B cell (primary cell): Measurements from ENCODE around the gene BLOC1S5. TPM values are rescaled to one million over a fixed set of nuclear protein-coding genes. Genes with fewer than 3 reads are reported as not detected.

Experiments
- ATAC-seq: fragments of 200-7000 bp; cut with Tn5 transposase; one replicate; pipeline ENCODE4 v1.10.0; 2021; ENCODE audit warnings: low read depth, mild to moderate bottlenecking, moderate number of reproducible peaks, moderate library complexity
- CTCF ChIA-PET: fragments of 350-600 bp; sonication (Branson Sonifier 250); formaldehyde crosslinking; loops from one replicate; lab custom pipeline; 2021; ENCODE audit warnings: antibody characterized with exemption, inconsistent platforms; lab: Charles Lee
- POLR2A ChIA-PET: fragments of 350-600 bp; sonication (Branson Sonifier 250); formaldehyde crosslinking; loops from one replicate; lab custom pipeline; 2021; ENCODE audit warnings: antibody characterized with exemption; lab: Charles Lee
- DNase-seq: peaks from one replicate; pipeline ENCODE4 v3.0.0; 2013
- H2AFZ ChIP-seq: 2 replicates; pipeline ENCODE4 v1.6.1; 2012; ENCODE audit warnings: mild to moderate bottlenecking, low read depth, low read length; ENCODE audit not compliant: insufficient read depth, poor library complexity, severe bottlenecking
- H3K27ac ChIP-seq, 2 donors: 1 replicate in 1 of 2; 2 replicates in 1 of 2; pipeline ENCODE4 v1.5.1; 2012 to 2013; ENCODE audit warnings: low read length in 2 of 2, mild to moderate bottlenecking in 2 of 2, moderate library complexity in 1 of 2
- H3K27me3 ChIP-seq, 4 experiments: fragments of 200-600 bp in 1 of 4; sonication (generic) in 1 of 4; replicated peaks in 1 of 4; 1 replicate in 2 of 4; 2 replicates in 2 of 4; pipeline versions ENCODE4 v1.6.1 to v1.7.0; 2013 to 2016; ENCODE audit warnings: low read length in 3 of 4, mild to moderate bottlenecking in 2 of 4, mixed read lengths in 1 of 4, moderate library complexity in 1 of 4; ENCODE audit not compliant: insufficient read depth in 4 of 4, control insufficient read depth in 3 of 4; ENCODE audit errors: control extremely low read depth in 1 of 4
- H3K36me3 ChIP-seq, 2 experiments: replicated peaks in 1 of 2; 1 replicate in 1 of 2; 2 replicates in 1 of 2; pipeline versions ENCODE4 v1.6.1 to v1.7.1; 2013; ENCODE audit warnings: low read length in 1 of 2; ENCODE audit not compliant: insufficient read depth in 2 of 2, control insufficient read depth in 1 of 2; ENCODE audit errors: control extremely low read depth in 1 of 2, extremely low read depth in 1 of 2
- H3K4me1 ChIP-seq, 2 donors: fragments of 200-600 bp in 1 of 2; sonication (generic) in 1 of 2; 1 replicate in 1 of 2; 2 replicates in 1 of 2; pipeline versions ENCODE4 v1.5.1 to v1.6.1; 2013 to 2017; ENCODE audit warnings: low read length in 2 of 2; ENCODE audit not compliant: control insufficient read depth in 2 of 2, insufficient read depth in 2 of 2
- H3K4me2 ChIP-seq: replicated peaks from 2 replicates; pipeline ENCODE3; 2012; ENCODE audit warnings: mild to moderate bottlenecking, low read depth, low read length; ENCODE audit not compliant: poor library complexity, severe bottlenecking
- H3K4me3 ChIP-seq, 5 experiments: fragments of 200-600 bp in 1 of 5; sonication (generic) in 1 of 5; 1 replicate in 3 of 5; 2 replicates in 2 of 5; pipeline versions ENCODE4 v1.5.1 to v1.7.0; 2011 to 2016; ENCODE audit warnings: low read length in 4 of 5, mild to moderate bottlenecking in 4 of 5, low read depth in 2 of 5, control low read depth in 1 of 5, moderate library complexity in 1 of 5; ENCODE audit not compliant: insufficient read depth in 1 of 5; ENCODE audit errors: control extremely low read depth in 1 of 5, extremely low read depth in 1 of 5
- H3K79me2 ChIP-seq: fragments of 200-600 bp; sonication (generic); one replicate; pipeline ENCODE4 v1.6.0; 2016; ENCODE audit warnings: low read length; ENCODE audit not compliant: control insufficient read depth, insufficient read depth
- H3K9ac ChIP-seq: fragments of 200-600 bp; sonication (generic); 2 replicates; pipeline ENCODE4 v1.6.1; 2017; ENCODE audit warnings: mild to moderate bottlenecking, low read length, moderate library complexity
- H3K9me3 ChIP-seq, 3 donors: one replicate each; pipeline versions ENCODE4 v1.6.1 to v1.7.1; 2013; ENCODE audit warnings: low read length in 2 of 3; ENCODE audit not compliant: control insufficient read depth in 2 of 3, insufficient read depth in 1 of 3; ENCODE audit errors: control extremely low read depth in 1 of 3
- H4K20me1 ChIP-seq: 2 replicates; pipeline ENCODE4 v1.6.0; 2012; ENCODE audit warnings: mild to moderate bottlenecking, low read length; ENCODE audit not compliant: insufficient read depth, control insufficient read depth, poor library complexity, severe bottlenecking
- H3K27ac Mint-ChIP-seq: one replicate; pipeline ENCODE4 v1.8.0; 2021; ENCODE audit warnings: mixed read lengths
- H3K27me3 Mint-ChIP-seq: one replicate; pipeline ENCODE4 v1.8.0; 2021; ENCODE audit warnings: mixed read lengths
- H3K4me1 Mint-ChIP-seq: one replicate; pipeline ENCODE4 v1.8.0; 2021; ENCODE audit warnings: mixed read lengths
- H3K4me3 Mint-ChIP-seq: one replicate; pipeline ENCODE4 v1.8.0; 2021; ENCODE audit warnings: mixed read lengths
- H3K9me3 Mint-ChIP-seq: one replicate; pipeline ENCODE4 v1.8.0; 2022; ENCODE audit warnings: mixed read lengths; ENCODE audit not compliant: insufficient read depth
- EZH2 ChIP-seq: IDR thresholded peaks from 2 replicates; pipeline ENCODE4 v1.6.1; 2012; ENCODE audit warnings: borderline replicate concordance, low read depth, mild to moderate bottlenecking, moderate library complexity, low read length; ENCODE audit not compliant: insufficient read depth, poor library complexity, severe bottlenecking
- WGBS: methylation state at CpG from one replicate; pipeline ENCODE4 v1.1.5; 2013; ENCODE audit warnings: missing lambda C conversion rate; ENCODE audit not compliant: insufficient coverage; 5-methylcytosine and 5-hydroxymethylcytosine counted together
- intact Hi-C: fragments of 100-400 bp; cut with micrococcal nuclease; formaldehyde crosslinking; loops from one replicate; pipeline ENCODE4 v1.10.0; 2022
- polyA plus RNA-seq: library from polyadenylated mRNA; depleted of rRNA; stranded (reverse); fragments of >200 nt; gene quantifications from 2 replicates; pipeline ENCODE4 v1.2.3, GENCODE V29; 2012
- total RNA-seq, 2 donors: library from RNA; stranded (reverse); fragments of 120-200 nt in 1 of 2; gene quantifications; 1 replicate in 1 of 2; 2 replicates in 1 of 2; pipeline versions ENCODE4 v1.2.3 to v1.2.4, GENCODE V29; 2013 to 2022
- TF ChIP-seq, protein P1 (sequence below): fragments of 200-600 bp; IDR thresholded peaks from one replicate; pipeline ENCODE4 v1.8.0; 2022; ENCODE audit warnings: antibody characterized with exemption, mild to moderate bottlenecking

Gene BLOC1S5
- total and polyA plus RNA-seq, 2 donors (not counting 1 experiment from before 2014, with no cell fraction given): 5.2 to 18.8 TPM

DNA sequence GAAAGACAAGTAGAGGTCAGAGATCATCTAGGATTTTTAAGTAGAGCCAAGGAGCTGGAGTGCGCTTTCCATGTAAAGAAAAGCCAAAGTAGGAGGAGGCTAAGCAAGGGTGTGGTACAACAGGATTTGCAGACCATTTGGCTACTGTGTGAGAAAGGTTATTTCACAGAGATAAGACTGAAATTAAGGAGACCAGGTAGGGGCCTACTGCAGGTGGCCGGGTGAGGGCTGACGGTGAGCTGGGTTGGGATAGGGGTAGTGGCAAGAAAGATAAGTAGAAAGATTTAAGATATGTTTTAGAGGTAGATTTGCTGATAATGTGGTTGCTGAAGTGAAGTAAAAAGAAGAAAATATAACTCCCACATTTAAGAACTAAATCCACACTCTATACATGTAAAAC is 3.8 kb downstream of the BLOC1S5 start:
- Histone ChIP-seq H3K27me3 (no peaks in the 10 kb centered on the region), H3K9me3 (no peaks in the 10 kb centered on the region), H4K20me1 (no peaks in the 10 kb centered on the region), H3K27ac (no peak overlapping the region), H3K36me3 (peaks cover 8 to 31% of the 10 kb centered on the region in 2 experiments), H3K4me3 (no peak overlapping the region), H3K9ac (no peak overlapping the region), H3K4me1 (peaks cover 7 to 15% of the 10 kb centered on the region in 2 donors), H2AFZ (no peak overlapping the region), H3K79me2 (peaks cover 17% of the 10 kb centered on the region), H3K4me2 (no peak overlapping the region)
- no peak for TF ChIP-seq EZH2
- TF ChIP-seq, protein P1, sequence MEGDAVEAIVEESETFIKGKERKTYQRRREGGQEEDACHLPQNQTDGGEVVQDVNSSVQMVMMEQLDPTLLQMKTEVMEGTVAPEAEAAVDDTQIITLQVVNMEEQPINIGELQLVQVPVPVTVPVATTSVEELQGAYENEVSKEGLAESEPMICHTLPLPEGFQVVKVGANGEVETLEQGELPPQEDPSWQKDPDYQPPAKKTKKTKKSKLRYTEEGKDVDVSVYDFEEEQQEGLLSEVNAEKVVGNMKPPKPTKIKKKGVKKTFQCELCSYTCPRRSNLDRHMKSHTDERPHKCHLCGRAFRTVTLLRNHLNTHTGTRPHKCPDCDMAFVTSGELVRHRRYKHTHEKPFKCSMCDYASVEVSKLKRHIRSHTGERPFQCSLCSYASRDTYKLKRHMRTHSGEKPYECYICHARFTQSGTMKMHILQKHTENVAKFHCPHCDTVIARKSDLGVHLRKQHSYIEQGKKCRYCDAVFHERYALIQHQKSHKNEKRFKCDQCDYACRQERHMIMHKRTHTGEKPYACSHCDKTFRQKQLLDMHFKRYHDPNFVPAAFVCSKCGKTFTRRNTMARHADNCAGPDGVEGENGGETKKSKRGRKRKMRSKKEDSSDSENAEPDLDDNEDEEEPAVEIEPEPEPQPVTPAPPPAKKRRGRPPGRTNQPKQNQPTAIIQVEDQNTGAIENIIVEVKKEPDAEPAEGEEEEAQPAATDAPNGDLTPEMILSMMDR: no peak
- intact Hi-C loops: no loop called here
- CTCF ChIA-PET: interaction anchor here (1.4 to 5.2 kb wide), 3 partner anchors 151 to 783 kb away, joined by 3 to 63 read pairs (median 9); no protein-coding TSS in a partner anchor
- ATAC-seq (no peak), DNase-seq (no peak)
- POLR2A ChIA-PET: no interaction called here
- 100% methylated on average over 1 of the region's 3 CpGs for WGBS
- Mint-ChIP-seq H3K27me3 (no peaks in the 10 kb centered on the region), H3K9me3 (no peaks in the 10 kb centered on the region), H3K4me1 (peaks cover 19% of the 10 kb centered on the region), H3K27ac (no peak overlapping the region), H3K4me3 (no peak overlapping the region)

DNA sequence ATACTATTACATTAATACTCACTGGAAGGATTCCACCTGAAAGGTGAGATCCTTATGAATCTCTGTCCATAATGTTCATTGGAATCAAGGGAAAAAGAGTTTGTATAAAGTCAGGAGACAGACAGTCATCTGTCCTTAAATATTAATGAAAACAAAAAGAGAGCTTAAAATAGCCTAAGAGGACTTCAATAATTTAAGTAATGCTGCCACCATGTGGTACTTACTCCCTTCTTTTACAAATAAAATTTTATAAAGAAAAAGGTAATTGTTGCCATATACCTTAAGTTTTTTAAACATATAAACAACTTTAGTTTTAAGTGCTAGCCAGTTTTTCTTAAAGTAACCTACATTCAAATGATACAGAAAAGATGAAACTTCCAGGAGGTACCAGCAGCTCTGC is 5.1 kb downstream of the BLOC1S5 start:
- H3K9ac ChIP-seq: no peak overlapping the region
- H2AFZ ChIP-seq: no peak overlapping the region
- CTCF ChIA-PET: interaction anchor here (0.6 to 5.2 kb wide), 11 partner anchors 54 to 1383 kb away, joined by 3 to 63 read pairs (median 5); partner anchors contain the start of gene BMP6
- Mint-ChIP-seq H3K27ac (no peak overlapping the region), H3K4me3 (no peak overlapping the region), H3K4me1 (peaks cover 9% of the 10 kb centered on the region), H3K9me3 (no peaks in the 10 kb centered on the region), H3K27me3 (no peaks in the 10 kb centered on the region)
- no peak for TF ChIP-seq EZH2
- TF ChIP-seq, protein P1: peak; percentile 50
- no peak overlapping the region for H3K4me3 ChIP-seq
- H3K4me2 ChIP-seq: no peak overlapping the region
- H3K36me3 ChIP-seq: peaks cover 8 to 34% of the 10 kb centered on the region in 2 experiments
- peak; percentile 35 for DNase-seq
- peaks cover 0 to 5% of the 10 kb centered on the region in 2 donors for H3K4me1 ChIP-seq
- no peaks in the 10 kb centered on the region for H4K20me1 ChIP-seq
- H3K27me3 ChIP-seq: no peaks in the 10 kb centered on the region
- peaks cover 17% of the 10 kb centered on the region for H3K79me2 ChIP-seq
- intact Hi-C loops: loop anchor here (1.0 kb wide), 3 partner anchors 160 to 783 kb away; no protein-coding TSS in a partner anchor
- ATAC-seq: no peak
- POLR2A ChIA-PET: interaction anchor here (0.7 kb wide), 1 partner anchor 148 kb away, joined by 3 read pairs; no protein-coding TSS in a partner anchor
- H3K9me3 ChIP-seq: no peaks in the 10 kb centered on the region
- no peak overlapping the region for H3K27ac ChIP-seq
